ENCODE results near the gene FHOD3.
A peak's percentile ranks its signal among the peaks of the same experiment; 100 is the strongest.

DNA sequence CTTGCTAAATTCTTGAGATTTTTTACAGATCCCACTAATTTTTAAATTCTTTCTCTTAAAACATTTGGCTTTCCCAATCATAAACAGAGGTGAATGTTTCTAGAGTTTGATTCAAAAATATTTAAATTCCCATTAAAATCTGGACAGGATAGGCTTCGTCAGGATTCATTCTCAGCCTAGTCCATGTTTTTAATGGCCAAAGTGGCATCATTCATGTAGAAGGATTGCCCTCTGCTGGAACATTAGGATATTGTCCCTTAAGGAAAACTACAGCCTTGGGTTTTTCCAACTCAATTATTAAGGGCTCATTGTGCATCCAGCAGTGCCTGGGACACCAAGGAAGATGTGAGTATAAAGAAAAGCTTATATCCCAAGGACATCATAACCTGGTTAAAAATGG, 459.6 kb downstream of the FHOD3 start:
- no peak for TF ChIP-seq POLR2AphosphoS5 (IDR thresholded peaks at IDR 0.05)
- TF ChIP-seq, protein P1, sequence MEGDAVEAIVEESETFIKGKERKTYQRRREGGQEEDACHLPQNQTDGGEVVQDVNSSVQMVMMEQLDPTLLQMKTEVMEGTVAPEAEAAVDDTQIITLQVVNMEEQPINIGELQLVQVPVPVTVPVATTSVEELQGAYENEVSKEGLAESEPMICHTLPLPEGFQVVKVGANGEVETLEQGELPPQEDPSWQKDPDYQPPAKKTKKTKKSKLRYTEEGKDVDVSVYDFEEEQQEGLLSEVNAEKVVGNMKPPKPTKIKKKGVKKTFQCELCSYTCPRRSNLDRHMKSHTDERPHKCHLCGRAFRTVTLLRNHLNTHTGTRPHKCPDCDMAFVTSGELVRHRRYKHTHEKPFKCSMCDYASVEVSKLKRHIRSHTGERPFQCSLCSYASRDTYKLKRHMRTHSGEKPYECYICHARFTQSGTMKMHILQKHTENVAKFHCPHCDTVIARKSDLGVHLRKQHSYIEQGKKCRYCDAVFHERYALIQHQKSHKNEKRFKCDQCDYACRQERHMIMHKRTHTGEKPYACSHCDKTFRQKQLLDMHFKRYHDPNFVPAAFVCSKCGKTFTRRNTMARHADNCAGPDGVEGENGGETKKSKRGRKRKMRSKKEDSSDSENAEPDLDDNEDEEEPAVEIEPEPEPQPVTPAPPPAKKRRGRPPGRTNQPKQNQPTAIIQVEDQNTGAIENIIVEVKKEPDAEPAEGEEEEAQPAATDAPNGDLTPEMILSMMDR (IDR thresholded peaks at IDR 0.05) = peak; percentile 62 to 80 (median 66)
